ENCODE results near the gene SYNDIG1. TPM values are rescaled to one million over a fixed set of nuclear protein-coding genes. Genes with fewer than 3 reads are reported as not detected.
A peak's percentile ranks its signal among the peaks of the same experiment; 100 is the strongest.

SYNDIG1 gene
- total RNA-seq, 1 donor from 2014 or later, result 5.6 TPM

- peaks cover 2% of the 10 kb centered on the region for H3K27me3 Mint-ChIP-seq (ENCODE audit: low read depth)
- no peaks in the 10 kb centered on the region for H3K9me3 Mint-ChIP-seq (ENCODE audit: low read depth)
- H3K36me3 Mint-ChIP-seq (ENCODE audit: low read depth), result peaks cover 6% of the 10 kb centered on the region
- no peak for DNase-seq (ENCODE audit: low spot score)
- no peak overlapping the region for H3K27ac Mint-ChIP-seq (ENCODE audit: unreplicated experiment)
- no peak overlapping the region for H3K4me3 Mint-ChIP-seq (ENCODE audit: unreplicated experiment)
- TF ChIP-seq CTCF (IDR thresholded peaks at IDR 0.05), result no peak
- peaks cover 8% of the 10 kb centered on the region for H3K4me1 Mint-ChIP-seq (ENCODE audit: low read depth)
Observed at GRCh38 chr20:24492698-24493097, 23.3 kb downstream of the SYNDIG1 start.

GRCh38 chr20:24493181-24493580 lies 23.8 kb downstream of the SYNDIG1 start:
- no peak for TF ChIP-seq CTCF (IDR thresholded peaks at IDR 0.05)
- no peaks in the 10 kb centered on the region for H3K9me3 Mint-ChIP-seq (ENCODE audit: low read depth)
- peaks cover 12% of the 10 kb centered on the region for H3K4me1 Mint-ChIP-seq (ENCODE audit: low read depth)
- peaks cover 6% of the 10 kb centered on the region for H3K36me3 Mint-ChIP-seq (ENCODE audit: low read depth)
- H3K27ac Mint-ChIP-seq (ENCODE audit: unreplicated experiment), result no peak overlapping the region
- H3K4me3 Mint-ChIP-seq (ENCODE audit: unreplicated experiment), result no peak overlapping the region
- peaks cover 2% of the 10 kb centered on the region for H3K27me3 Mint-ChIP-seq (ENCODE audit: low read depth)
- DNase-seq (ENCODE audit: low spot score), result peak; percentile 61

GRCh38 chr20:24493661-24494459 lies 24.4 kb downstream of the SYNDIG1 start:
- TF ChIP-seq CTCF (IDR thresholded peaks at IDR 0.05), result no peak
- no peak overlapping the region for H3K27ac Mint-ChIP-seq (ENCODE audit: unreplicated experiment)

GRCh38 chr20:24494460-24494920 lies 25.1 kb downstream of the SYNDIG1 start:
- no peak overlapping the region for H3K4me3 Mint-ChIP-seq (ENCODE audit: unreplicated experiment)
- no peak for TF ChIP-seq CTCF (IDR thresholded peaks at IDR 0.05)
- no peaks in the 10 kb centered on the region for H3K36me3 Mint-ChIP-seq (ENCODE audit: low read depth)
- H3K27me3 Mint-ChIP-seq (ENCODE audit: low read depth), result peaks cover 2% of the 10 kb centered on the region
- no peak for DNase-seq (ENCODE audit: low spot score)
- H3K27ac Mint-ChIP-seq (ENCODE audit: unreplicated experiment), result no peak overlapping the region
- peaks cover 18% of the 10 kb centered on the region for H3K4me1 Mint-ChIP-seq (ENCODE audit: low read depth)
- H3K9me3 Mint-ChIP-seq (ENCODE audit: low read depth), result no peaks in the 10 kb centered on the region

More at GRCh38 chr20:24493661-24494459, 24.4 kb downstream of the SYNDIG1 start:
- no peak for DNase-seq (ENCODE audit: low spot score)
- Mint-ChIP-seq H3K4me1 (ENCODE audit: low read depth) (peaks cover 18% of the 10 kb centered on the region), H3K9me3 (ENCODE audit: low read depth) (no peaks in the 10 kb centered on the region), H3K27me3 (ENCODE audit: low read depth) (peaks cover 2% of the 10 kb centered on the region), H3K4me3 (ENCODE audit: unreplicated experiment) (no peak overlapping the region), H3K36me3 (ENCODE audit: low read depth) (peaks cover 5% of the 10 kb centered on the region)

GRCh38 chr20:24495266-24495665 lies 25.8 kb downstream of the SYNDIG1 start:
- Mint-ChIP-seq H3K27me3 (ENCODE audit: low read depth) (peaks cover 2% of the 10 kb centered on the region), H3K4me1 (ENCODE audit: low read depth) (peaks cover 18% of the 10 kb centered on the region), H3K9me3 (ENCODE audit: low read depth) (no peaks in the 10 kb centered on the region), H3K36me3 (ENCODE audit: low read depth) (no peaks in the 10 kb centered on the region), H3K4me3 (ENCODE audit: unreplicated experiment) (no peak overlapping the region), H3K27ac (ENCODE audit: unreplicated experiment) (no peak overlapping the region)
- DNase-seq (ENCODE audit: low spot score), result no peak
- no peak for TF ChIP-seq CTCF (IDR thresholded peaks at IDR 0.05)
